Caco-2 (cell line): Measurements from ENCODE around the gene PERCC1. TPM values are rescaled to one million over a fixed set of nuclear protein-coding genes. Genes with fewer than 3 reads are reported as not detected.

Experiments
- BruUV-seq: library from RNA; stranded (reverse); fragments of 400-500 nt; replicated peaks from 2 replicates; lab custom pipeline; 2021; lab: Mats Ljungman, UMichigan
- CTCF ChIA-PET: fragments of 300-600 bp; sonication (Branson Sonifier 250); formaldehyde crosslinking; loops from one replicate; lab custom pipeline; 2022; ENCODE audit warnings: antibody characterized with exemption; lab: Charles Lee
- POLR2A ChIA-PET: fragments of 300-600 bp; sonication (Branson Sonifier 250); formaldehyde crosslinking; loops from one replicate; lab custom pipeline; 2022; ENCODE audit warnings: antibody characterized with exemption; lab: Charles Lee
- DNase-seq, 2 experiments: peaks; one replicate each; pipeline versions ENCODE4 v3.0.0 to v3.0.0-alpha.2; 2020 to 2022
- H3K27me3 ChIP-seq: replicated peaks from 2 replicates; pipeline ENCODE4 v1.6.0; 2011; ENCODE audit warnings: low read length; ENCODE audit not compliant: control insufficient read depth, insufficient read depth
- H3K36me3 ChIP-seq: 2 replicates; pipeline ENCODE4 v1.5.1; 2011; ENCODE audit warnings: low read length; ENCODE audit not compliant: control insufficient read depth, insufficient read depth
- H3K4me1 ChIP-seq: fragments of 250-450 bp; sonication (Bioruptor Pico); 2 replicates; pipeline ENCODE4 v1.5.1; 2020; ENCODE audit warnings: mild to moderate bottlenecking
- H3K4me3 ChIP-seq: 2 replicates; pipeline ENCODE4 v1.5.1; 2011; ENCODE audit warnings: low read depth, mild to moderate bottlenecking, control low read depth, low read length
- H3K9me3 ChIP-seq: fragments of 250-450 bp; sonication (Bioruptor Pico); 2 replicates; pipeline ENCODE4 v1.5.1; 2020; ENCODE audit warnings: mild to moderate bottlenecking, moderate library complexity
- H3K27ac Mint-ChIP-seq: one replicate; pipeline ENCODE4 v1.8.0; 2022; ENCODE audit warnings: mixed read lengths; ENCODE audit not compliant: unreplicated experiment
- H3K27me3 Mint-ChIP-seq: one replicate; pipeline ENCODE4 v1.8.0; 2022; ENCODE audit warnings: mixed read lengths; ENCODE audit not compliant: insufficient read depth, unreplicated experiment
- H3K36me3 Mint-ChIP-seq: one replicate; pipeline ENCODE4 v1.8.0; 2022; ENCODE audit warnings: mild to moderate bottlenecking, mixed read lengths; ENCODE audit not compliant: insufficient read depth, unreplicated experiment
- H3K4me1 Mint-ChIP-seq: one replicate; pipeline ENCODE4 v1.8.0; 2022; ENCODE audit warnings: low read depth, mixed read lengths; ENCODE audit not compliant: unreplicated experiment
- H3K4me3 Mint-ChIP-seq: one replicate; pipeline ENCODE4 v1.8.0; 2022; ENCODE audit warnings: mild to moderate bottlenecking, moderate library complexity, mixed read lengths; ENCODE audit not compliant: unreplicated experiment
- H3K9me3 Mint-ChIP-seq: one replicate; pipeline ENCODE4 v1.8.0; 2022; ENCODE audit warnings: mixed read lengths; ENCODE audit not compliant: unreplicated experiment
- intact Hi-C: fragments of 100-400 bp; cut with micrococcal nuclease; formaldehyde crosslinking; loops from one replicate; pipeline ENCODE4 v1.10.0; 2022; ENCODE audit not compliant: unreplicated experiment
- total RNA-seq: library from RNA; stranded (reverse); gene quantifications from 2 replicates; pipeline ENCODE4 v1.2.3, GENCODE V29; 2022
- TF ChIP-seq, protein P1 (sequence below), 2 experiments: fragments of 200-600 bp in 1 of 2; IDR thresholded peaks; 1 replicate in 1 of 2; 2 replicates in 1 of 2; pipeline versions ENCODE4 v1.5.1 to v1.8.0; 2011 to 2022; ENCODE audit warnings: antibody characterized with exemption in 1 of 2, control low read depth in 1 of 2, inconsistent platforms in 1 of 2, low read depth in 1 of 2, low read length in 1 of 2, mild to moderate bottlenecking in 1 of 2, moderate library complexity in 1 of 2; ENCODE audit not compliant: insufficient read depth in 1 of 2, severe bottlenecking in 1 of 2, unreplicated experiment in 1 of 2

The PERCC1 gene
- total RNA-seq, 1 experiment from 2014 or later: 2.1 TPM

DNA sequence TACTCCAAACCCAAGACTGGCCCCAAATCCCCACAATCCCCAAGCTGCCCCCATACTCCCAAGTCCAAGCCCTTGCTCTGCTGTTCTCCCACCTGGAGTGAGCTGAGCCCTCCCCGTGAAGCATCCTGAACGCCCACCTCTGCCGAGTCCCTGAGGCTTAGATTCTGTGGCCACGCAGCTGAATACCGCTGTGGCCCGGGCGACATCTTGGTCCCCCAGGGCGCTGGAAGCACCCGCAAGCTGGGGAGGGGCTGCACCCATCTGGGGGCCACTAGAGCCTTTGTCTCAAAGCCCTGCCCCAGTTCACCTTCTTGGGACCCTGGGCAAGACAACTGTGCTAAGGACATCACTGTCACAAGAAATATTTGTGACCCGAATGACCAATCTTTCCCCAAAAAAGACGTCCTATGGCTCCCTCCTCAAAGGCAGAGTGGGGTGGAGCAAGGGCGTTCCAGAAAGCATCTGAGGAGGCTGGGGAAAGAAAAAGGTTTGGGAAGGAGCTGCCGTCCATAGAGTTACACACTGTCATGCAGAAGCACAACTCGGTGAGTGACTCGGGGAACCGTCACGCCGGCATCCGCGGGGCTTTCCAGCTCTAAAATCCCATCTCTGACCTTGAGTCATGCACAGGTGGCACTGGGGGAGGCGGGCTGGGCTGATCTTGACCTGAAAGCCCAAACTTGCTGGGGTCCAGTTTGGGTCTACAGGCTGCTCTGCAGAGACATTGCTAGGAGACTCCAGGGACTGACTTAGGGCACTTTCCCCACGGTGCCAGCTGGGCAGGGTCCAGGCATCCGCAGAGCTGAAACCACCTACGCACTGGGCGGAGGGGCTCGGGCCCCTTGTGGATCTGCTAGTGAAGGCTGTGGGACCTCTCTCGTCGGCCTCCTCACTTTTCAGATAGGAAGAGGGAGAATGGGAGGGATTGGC lies 51.3 kb downstream of the PERCC1 start:
- no peaks in the 10 kb centered on the region for H3K4me1 ChIP-seq
- Mint-ChIP-seq H3K27ac (no peak overlapping the region), H3K27me3 (no peaks in the 10 kb centered on the region), H3K36me3 (peaks cover 6% of the 10 kb centered on the region), H3K9me3 (no peaks in the 10 kb centered on the region), H3K4me3 (no peak overlapping the region), H3K4me1 (no peaks in the 10 kb centered on the region)
- H3K9me3 ChIP-seq: no peaks in the 10 kb centered on the region
- H3K36me3 ChIP-seq: no peaks in the 10 kb centered on the region
- ChIA-PET POLR2A (no interaction called here), CTCF (no interaction called here)
- no peak overlapping the region for H3K4me3 ChIP-seq
- BruUV-seq: no TSS peak
- DNase-seq: no peak
- TF ChIP-seq, protein P1, sequence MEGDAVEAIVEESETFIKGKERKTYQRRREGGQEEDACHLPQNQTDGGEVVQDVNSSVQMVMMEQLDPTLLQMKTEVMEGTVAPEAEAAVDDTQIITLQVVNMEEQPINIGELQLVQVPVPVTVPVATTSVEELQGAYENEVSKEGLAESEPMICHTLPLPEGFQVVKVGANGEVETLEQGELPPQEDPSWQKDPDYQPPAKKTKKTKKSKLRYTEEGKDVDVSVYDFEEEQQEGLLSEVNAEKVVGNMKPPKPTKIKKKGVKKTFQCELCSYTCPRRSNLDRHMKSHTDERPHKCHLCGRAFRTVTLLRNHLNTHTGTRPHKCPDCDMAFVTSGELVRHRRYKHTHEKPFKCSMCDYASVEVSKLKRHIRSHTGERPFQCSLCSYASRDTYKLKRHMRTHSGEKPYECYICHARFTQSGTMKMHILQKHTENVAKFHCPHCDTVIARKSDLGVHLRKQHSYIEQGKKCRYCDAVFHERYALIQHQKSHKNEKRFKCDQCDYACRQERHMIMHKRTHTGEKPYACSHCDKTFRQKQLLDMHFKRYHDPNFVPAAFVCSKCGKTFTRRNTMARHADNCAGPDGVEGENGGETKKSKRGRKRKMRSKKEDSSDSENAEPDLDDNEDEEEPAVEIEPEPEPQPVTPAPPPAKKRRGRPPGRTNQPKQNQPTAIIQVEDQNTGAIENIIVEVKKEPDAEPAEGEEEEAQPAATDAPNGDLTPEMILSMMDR (IDR thresholded peaks at IDR 0.05; ENCODE audit: insufficient read depth in 1 of 2, low read depth in 1 of 2, low read length in 1 of 2, severe bottlenecking in 1 of 2, unreplicated experiment in 1 of 2): no peak
- intact Hi-C loops: no loop called here
- H3K27me3 ChIP-seq: no peaks in the 10 kb centered on the region

Other genes with a start within 250 kb of the PERCC1 start
- gene TPSG1, start 205.8 kb upstream of the PERCC1 start, total RNA-seq: not detected in 2 replicates
- not detected in 2 replicates for gene TPSB2, start 200.9 kb upstream of the PERCC1 start, total RNA-seq
- gene TPSAB1, start 190.4 kb upstream of the PERCC1 start, total RNA-seq: not detected in 2 replicates
- gene TPSD1, start 175.0 kb upstream of the PERCC1 start, total RNA-seq: not detected in 2 replicates
- gene UBE2I, start 121.4 kb upstream of the PERCC1 start, total RNA-seq: 178 and 199 TPM in 2 replicates
- 4.2 and 5.0 TPM in 2 replicates for gene BAIAP3, start 97.4 kb upstream of the PERCC1 start, total RNA-seq
- gene TSR3, start 79.2 kb upstream of the PERCC1 start, total RNA-seq: 48.3 and 48.6 TPM in 2 replicates
- gene GNPTG, start 79.1 kb upstream of the PERCC1 start, total RNA-seq: 37.3 and 37.6 TPM in 2 replicates
- gene UNKL, start 16.4 kb upstream of the PERCC1 start, total RNA-seq: 31.2 and 37.7 TPM in 2 replicates
- 15.4 and 17.9 TPM in 2 replicates for gene UQCC4, start 10.3 kb upstream of the PERCC1 start, total RNA-seq
- gene CCDC154, start 13.5 kb downstream of the PERCC1 start, total RNA-seq: 0.88 and 1.1 TPM in 2 replicates
- 119 and 127 TPM in 2 replicates for gene CLCN7, start 44.0 kb downstream of the PERCC1 start, total RNA-seq
- not detected in 2 replicates for gene PTX4, start 57.9 kb downstream of the PERCC1 start, total RNA-seq
- gene TELO2, start 62.3 kb downstream of the PERCC1 start, total RNA-seq: 55.7 and 62.6 TPM in 2 replicates
- gene TMEM204, start 102.6 kb downstream of the PERCC1 start, total RNA-seq: not detected in 2 replicates
- gene IFT140, start 181.0 kb downstream of the PERCC1 start, total RNA-seq: 16.0 and 16.2 TPM in 2 replicates
- gene CRAMP1, start 181.3 kb downstream of the PERCC1 start, total RNA-seq: 24.7 and 27.3 TPM in 2 replicates
- gene JPT2, start 247.2 kb downstream of the PERCC1 start, total RNA-seq: 170 and 178 TPM in 2 replicates